DND-41 (cell line): Measurements from ENCODE around the gene RNU5B-1.

Experiments
- CTCF ChIP-seq: IDR thresholded peaks from 2 replicates; pipeline ENCODE4 v1.5.1; 2012; ENCODE audit warnings: borderline replicate concordance, low read length, moderate library complexity, mild to moderate bottlenecking; ENCODE audit not compliant: poor library complexity, severe bottlenecking; ENCODE audit errors: extremely low read depth
- EZH2 ChIP-seq: IDR thresholded peaks from 3 replicates; pipeline ENCODE4 v1.6.1; 2012; ENCODE audit warnings: borderline replicate concordance, low read depth, mild to moderate bottlenecking, moderate library complexity, low read length, inconsistent platforms; ENCODE audit not compliant: severe bottlenecking

- TF ChIP-seq CTCF (no peak), EZH2 (no peak)
Observed at GRCh38 chr15:65258375-65259262, 45.9 kb upstream of the RNU5B-1 start.
